BJ (cell line): ENCODE results near the gene EFCAB14. TPM values are rescaled to one million over a fixed set of nuclear protein-coding genes. Genes with fewer than 3 reads are reported as not detected.
"Not testable (repeated sequence)": the region's sequence is repeated elsewhere in the genome, so short reads cannot be mapped to it uniquely, and the experiment has no call there.

Experiments used
- CTCF ChIA-PET: fragments of 350-600 bp; formaldehyde crosslinking; extraction: SDS; loops from one replicate; lab custom pipeline; 2021; ENCODE audit warnings: antibody characterized with exemption, inconsistent platforms; lab: Yijun Ruan, JAX
- POLR2A ChIA-PET: fragments of 300-600 bp; sonication (Branson Sonifier 250); formaldehyde crosslinking; extraction: SDS; loops from one replicate; lab custom pipeline; 2021; ENCODE audit warnings: antibody characterized with exemption; lab: Charles Lee
- DNase-seq: peaks from one replicate; pipeline ENCODE4 v3.0.0-alpha.2; 2011; ENCODE audit warnings: low read depth
- H3K27me3 ChIP-seq: 2 replicates; pipeline ENCODE4 v1.6.0; 2011; ENCODE audit warnings: low read length; ENCODE audit not compliant: control insufficient read depth, insufficient read depth
- H3K36me3 ChIP-seq: 2 replicates; pipeline ENCODE4 v1.5.1; 2011; ENCODE audit warnings: low read length; ENCODE audit not compliant: control insufficient read depth, insufficient read depth
- H3K4me3 ChIP-seq: 2 replicates; pipeline ENCODE4 v1.5.1; 2011; ENCODE audit warnings: low read depth, mild to moderate bottlenecking, control low read depth, low read length
- polyA plus RNA-seq: library from polyadenylated mRNA; depleted of rRNA; stranded (reverse); fragments of >200 nt; gene quantifications from 2 replicates; pipeline ENCODE4 v1.2.3, GENCODE V29; 2011
- TF ChIP-seq, protein P1 (sequence below): IDR thresholded peaks from 2 replicates; pipeline ENCODE4 v1.5.1; 2011; ENCODE audit warnings: low read depth, mild to moderate bottlenecking, control low read depth, inconsistent platforms, low read length, moderate library complexity; ENCODE audit not compliant: insufficient read depth

Gene EFCAB14
- polyA plus RNA-seq, 1 experiment: 30.4 TPM

DNA sequence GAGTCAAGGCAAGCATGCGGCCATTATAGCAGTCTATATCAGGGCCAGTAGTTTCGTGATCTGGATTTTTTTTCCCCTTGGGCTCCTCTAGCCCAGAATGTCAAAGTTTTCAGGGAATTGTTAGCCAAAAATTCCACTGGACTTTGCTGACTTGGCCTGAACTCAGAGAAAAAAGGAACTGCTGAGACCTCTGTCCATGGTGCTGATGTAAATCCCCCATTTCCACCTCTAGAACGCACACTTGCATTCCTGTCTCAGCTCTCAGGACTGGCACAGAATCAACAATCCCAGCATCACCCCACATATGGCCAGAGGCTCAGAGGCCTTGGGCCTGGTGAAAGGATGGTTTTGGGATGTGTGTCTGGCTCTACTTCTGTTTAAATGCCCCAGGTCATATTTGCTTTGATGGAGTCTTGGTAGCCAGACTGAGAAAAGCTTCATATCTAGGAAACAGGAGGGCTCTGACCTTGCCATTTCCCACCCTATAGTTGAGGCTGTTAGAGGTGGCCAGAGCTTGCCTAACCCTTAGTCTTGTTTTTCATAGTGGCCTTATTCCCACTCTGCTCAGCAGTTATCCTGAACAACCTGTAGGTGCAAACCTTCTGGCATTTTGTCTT lies 16.9 kb upstream of the EFCAB14 start:
- Histone ChIP-seq H3K4me3 (no peak overlapping the region), H3K36me3 (no peaks in the 10 kb centered on the region), H3K27me3 (no peaks in the 10 kb centered on the region)
- ChIA-PET POLR2A (no interaction called here), CTCF (interaction anchor here (1.5 kb wide), 1 partner anchor 10 kb away, joined by 4 read pairs; no protein-coding TSS in a partner anchor)
- DNase-seq: no peak
- TF ChIP-seq, protein P1, sequence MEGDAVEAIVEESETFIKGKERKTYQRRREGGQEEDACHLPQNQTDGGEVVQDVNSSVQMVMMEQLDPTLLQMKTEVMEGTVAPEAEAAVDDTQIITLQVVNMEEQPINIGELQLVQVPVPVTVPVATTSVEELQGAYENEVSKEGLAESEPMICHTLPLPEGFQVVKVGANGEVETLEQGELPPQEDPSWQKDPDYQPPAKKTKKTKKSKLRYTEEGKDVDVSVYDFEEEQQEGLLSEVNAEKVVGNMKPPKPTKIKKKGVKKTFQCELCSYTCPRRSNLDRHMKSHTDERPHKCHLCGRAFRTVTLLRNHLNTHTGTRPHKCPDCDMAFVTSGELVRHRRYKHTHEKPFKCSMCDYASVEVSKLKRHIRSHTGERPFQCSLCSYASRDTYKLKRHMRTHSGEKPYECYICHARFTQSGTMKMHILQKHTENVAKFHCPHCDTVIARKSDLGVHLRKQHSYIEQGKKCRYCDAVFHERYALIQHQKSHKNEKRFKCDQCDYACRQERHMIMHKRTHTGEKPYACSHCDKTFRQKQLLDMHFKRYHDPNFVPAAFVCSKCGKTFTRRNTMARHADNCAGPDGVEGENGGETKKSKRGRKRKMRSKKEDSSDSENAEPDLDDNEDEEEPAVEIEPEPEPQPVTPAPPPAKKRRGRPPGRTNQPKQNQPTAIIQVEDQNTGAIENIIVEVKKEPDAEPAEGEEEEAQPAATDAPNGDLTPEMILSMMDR: peak; percentile 52

DNA sequence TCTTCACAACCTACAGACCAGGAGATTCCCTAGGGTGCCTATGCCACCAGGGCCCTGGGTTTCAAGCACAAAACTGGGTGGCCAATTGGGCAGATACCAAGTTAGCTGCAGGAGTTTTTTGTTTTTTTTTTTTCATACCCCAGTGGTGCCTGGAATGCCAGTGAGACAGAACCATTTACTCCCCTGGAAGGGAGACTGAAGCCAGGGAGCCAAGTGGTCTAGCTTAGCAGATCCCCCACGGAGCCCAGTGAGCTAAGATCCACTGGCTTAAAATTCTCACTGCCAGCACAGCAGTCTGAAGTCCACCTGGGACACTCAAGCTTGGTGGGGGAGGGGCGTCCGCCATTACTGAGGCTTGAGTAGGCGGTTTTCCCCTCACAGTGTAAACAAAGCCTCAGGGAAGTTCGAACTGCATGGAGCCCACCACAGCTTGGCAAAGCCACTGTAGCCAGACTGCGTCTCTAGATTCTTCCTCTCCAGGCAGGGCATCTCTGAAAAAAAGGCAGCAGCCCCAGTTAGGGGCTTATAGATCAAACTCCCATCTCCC lies 9.5 kb upstream of the EFCAB14 start:
- POLR2A ChIA-PET, H3K27me3 ChIP-seq, H3K36me3 ChIP-seq, DNase-seq, H3K4me3 ChIP-seq: not testable (repeated sequence)
- CTCF ChIA-PET: interaction anchor here (1.2 kb wide), 1 partner anchor 111 kb away, joined by 3 read pairs; the partner anchor contains the start of gene MOB3C

DNA sequence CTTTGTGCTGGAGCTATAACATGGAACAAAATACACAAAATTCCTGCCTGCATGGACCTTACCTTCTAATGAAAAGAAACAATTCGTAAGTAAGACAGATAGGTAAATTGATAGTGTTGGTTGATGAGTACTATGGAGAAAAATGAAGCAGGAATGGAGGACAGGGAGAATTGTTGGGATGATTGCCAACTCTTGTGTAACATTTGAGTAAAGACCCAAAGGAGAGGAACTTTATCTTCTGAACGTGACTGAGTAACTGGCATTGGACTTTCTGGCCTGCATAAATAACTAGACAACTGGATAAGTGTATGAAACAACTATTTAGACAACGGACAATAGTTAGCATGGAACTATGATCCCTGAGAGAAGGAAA lies 6.8 kb upstream of the EFCAB14 start:
- Histone ChIP-seq H3K4me3 (no peak overlapping the region), H3K36me3 (no peaks in the 10 kb centered on the region), H3K27me3 (peaks cover 4% of the 10 kb centered on the region)
- no peak for DNase-seq
- CTCF ChIA-PET: interaction anchor here (0.7 to 4.3 kb wide), 22 partner anchors 10 to 319 kb away, joined by 3 to 59 read pairs (median 4); partner anchors contain the start of gene MOB3C
- TF ChIP-seq, protein P1: no peak
- POLR2A ChIA-PET: no interaction called here

DNA sequence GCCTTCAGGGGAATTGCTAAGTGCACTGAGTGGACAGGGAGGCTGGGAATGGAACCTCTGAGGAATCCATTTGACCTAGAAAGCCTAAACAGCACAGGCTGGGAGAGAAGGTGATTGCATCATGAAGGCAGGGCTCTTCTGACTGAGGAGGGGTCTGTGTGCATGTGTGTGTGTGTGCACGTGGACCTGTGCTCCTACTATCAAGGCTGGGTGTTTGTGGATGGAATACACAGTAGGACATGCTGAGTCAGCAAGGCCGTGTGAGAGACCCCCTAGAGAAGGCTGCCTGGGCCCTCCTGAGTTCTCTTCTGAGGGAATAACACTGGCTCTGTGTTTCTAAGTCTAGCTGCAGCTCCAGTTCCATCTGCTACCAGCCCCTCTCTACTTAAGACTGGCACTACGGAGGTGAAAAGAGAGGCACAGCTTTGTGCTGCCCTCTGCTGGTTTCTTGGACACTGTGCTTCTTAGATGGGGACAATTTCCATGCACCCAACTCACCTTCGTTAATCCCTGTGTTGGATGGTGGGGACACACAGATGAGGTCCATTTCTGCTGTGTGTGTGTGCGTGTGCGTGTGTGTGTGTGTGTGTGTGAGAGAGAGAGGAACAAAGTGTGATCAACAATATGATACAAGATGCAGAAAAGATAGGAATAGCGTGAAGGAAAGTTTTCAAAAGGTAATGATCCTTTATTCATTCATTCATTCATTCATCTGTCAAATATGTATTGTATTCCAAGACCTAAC lies 6.2 kb upstream of the EFCAB14 start:
- TF ChIP-seq, protein P1: peak; percentile 90
- Histone ChIP-seq H3K36me3 (no peaks in the 10 kb centered on the region), H3K4me3 (no peak overlapping the region), H3K27me3 (peaks cover 4% of the 10 kb centered on the region)
- DNase-seq: peak; percentile 22
- CTCF ChIA-PET: interaction anchor here (0.5 to 4.3 kb wide), 30 partner anchors 11 to 323 kb away, joined by 3 to 59 read pairs (median 4); partner anchors contain the start of gene MOB3C
- POLR2A ChIA-PET: interaction anchor here (0.6 kb wide), 1 partner anchor 82 kb away, joined by 5 read pairs; no protein-coding TSS in a partner anchor

DNA sequence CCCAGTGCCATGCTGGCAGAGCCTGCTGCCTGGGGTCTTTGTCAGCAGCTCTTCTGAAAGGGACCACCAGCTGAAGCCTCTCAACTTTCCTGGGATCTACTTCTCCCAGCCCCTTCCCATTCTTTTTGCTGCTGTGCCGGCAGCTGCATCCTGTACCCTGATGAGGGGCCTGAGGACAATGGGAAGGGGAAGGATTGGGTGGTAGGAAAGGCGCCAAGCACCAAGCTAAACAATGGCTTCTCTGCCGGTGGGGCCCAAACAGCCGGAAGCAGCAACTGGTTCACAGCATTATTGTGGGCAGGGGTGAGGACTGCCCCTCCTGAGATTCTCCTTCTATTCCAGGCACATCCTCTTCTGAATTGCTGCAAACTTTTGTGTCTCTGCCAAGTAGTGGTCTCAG lies 5.0 kb upstream of the EFCAB14 start:
- Histone ChIP-seq H3K27me3 (peaks cover 4% of the 10 kb centered on the region), H3K4me3 (no peak overlapping the region), H3K36me3 (no peaks in the 10 kb centered on the region)
- TF ChIP-seq, protein P1: no peak
- no peak for DNase-seq
- ChIA-PET POLR2A (no interaction called here), CTCF (interaction anchor here (0.9 to 4.3 kb wide), 11 partner anchors 11 to 315 kb away, joined by 3 to 59 read pairs (median 7); no protein-coding TSS in a partner anchor)
